Fibroblast of skin of abdomen (primary cell): ENCODE measurements around the gene AIF1L. TPM values are rescaled to one million over a fixed set of nuclear protein-coding genes. Genes with fewer than 3 reads are reported as not detected.
A peak's percentile ranks its signal among the peaks of the same experiment; 100 is the strongest.

Experiments used
- DNase-seq: peaks from one replicate; pipeline ENCODE4 v3.0.0-alpha.2; 2013
- polyA plus RNA-seq, 2 experiments: library from polyadenylated mRNA; unstranded; fragments of 120-200 nt; gene quantifications; one replicate each; pipeline ENCODE4 v1.2.1, GENCODE V29; 2013; ENCODE audit not compliant: insufficient read length in 2 of 2

AIF1L gene
- polyA plus RNA-seq (2013, experiment 1 of 2; ENCODE audit: insufficient read length): 0.22 TPM
- polyA plus RNA-seq (2013, experiment 2 of 2; ENCODE audit: insufficient read length): 0.15 TPM

DNA sequence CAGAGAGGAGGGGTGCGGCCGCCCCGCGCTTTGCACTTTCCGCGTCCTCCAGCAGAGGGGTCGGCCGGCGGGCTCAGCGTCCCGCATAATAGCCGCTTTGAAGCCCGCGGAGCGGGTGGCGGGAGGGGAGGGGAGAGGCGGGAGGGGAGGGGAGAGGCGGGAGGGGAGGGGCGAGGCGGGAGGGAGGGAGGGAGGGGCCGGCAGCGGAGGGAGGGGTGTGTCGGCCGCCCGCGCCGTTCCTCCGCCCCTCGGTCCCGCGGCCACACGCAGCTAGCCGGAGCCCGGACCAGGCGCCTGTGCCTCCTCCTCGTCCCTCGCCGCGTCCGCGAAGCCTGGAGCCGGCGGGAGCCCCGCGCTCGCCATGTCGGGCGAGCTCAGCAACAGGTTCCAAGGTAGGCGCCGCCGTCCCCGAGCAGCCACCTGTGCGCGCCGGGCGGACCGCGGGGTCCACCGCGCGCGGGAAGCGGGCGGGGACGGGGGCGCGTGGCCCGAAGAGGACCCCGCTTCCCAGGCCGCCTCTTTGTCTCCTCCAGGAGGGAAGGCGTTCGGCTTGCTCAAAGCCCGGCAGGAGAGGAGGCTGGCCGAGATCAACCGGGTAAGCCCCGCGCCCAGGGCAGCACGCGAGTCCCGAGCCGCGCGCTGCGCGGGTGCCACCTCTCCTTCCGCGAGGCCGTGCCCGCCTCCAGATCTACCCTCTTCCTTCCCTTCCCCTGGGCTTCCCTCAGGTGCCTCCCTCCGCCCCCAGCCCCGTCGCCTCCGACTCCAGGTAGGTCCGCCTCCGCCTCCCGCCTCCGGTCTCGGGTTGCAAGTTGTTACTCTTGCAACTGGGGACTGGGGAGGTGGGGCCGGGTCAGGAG is at the start of gene AIF1L:
AIF1L (plus strand) TSS at position 263 of the 857 bp plus-strand sequence; CDS start at position 362, 99 bp downstream.
- DNase-seq: no peak

GRCh38 chr9:131046581-131047202 is 49.6 kb upstream of the AIF1L start:
- peak; percentile 51 for DNase-seq

DNA sequence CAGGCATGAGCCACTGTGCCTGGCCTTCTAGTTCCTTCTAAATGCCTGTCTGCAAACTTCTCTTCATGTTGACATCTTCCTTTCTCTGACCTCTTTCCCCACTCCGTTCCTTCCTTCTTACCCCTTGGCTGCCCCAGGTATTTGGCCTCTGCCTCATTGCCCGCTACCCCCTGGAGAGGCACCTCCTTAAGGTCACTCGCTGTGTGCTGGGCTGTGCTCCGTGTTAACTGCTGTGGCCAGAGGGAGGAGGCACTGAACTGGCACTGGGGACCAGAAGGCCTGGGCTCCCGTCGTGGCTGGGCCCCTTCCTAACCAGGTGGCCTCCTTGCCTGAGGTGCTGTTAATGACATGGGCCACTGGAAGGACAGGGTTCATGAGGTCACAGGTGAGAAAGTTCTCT is 48.0 kb upstream of the AIF1L start:
- DNase-seq: no peak

- DNase-seq: no peak
Measured at GRCh38 chr9:131048820-131049219, 47.5 kb upstream of the AIF1L start.

- DNase-seq: no peak
Measured at GRCh38 chr9:131049829-131050715, 46.3 kb upstream of the AIF1L start.

DNA sequence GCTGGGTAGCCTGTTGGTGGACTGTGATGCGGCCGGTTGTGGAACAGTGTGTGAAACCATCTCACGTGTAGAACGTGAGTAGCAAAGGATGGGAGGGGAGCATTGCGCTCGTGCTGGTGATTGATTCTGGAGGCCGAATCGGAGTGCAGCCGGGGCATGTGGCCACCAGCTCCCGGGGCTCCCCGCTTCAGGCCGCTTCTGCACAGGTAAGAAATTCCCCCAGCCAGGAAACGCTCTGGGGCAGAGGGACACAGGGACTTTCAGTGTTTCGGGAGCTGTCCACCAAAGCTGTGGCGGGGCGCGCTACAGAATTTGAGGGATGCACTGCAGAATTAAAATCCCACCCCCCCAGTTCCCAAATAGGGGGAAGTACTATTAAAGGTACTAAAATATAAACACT is 45.5 kb upstream of the AIF1L start:
- no peak for DNase-seq

DNA sequence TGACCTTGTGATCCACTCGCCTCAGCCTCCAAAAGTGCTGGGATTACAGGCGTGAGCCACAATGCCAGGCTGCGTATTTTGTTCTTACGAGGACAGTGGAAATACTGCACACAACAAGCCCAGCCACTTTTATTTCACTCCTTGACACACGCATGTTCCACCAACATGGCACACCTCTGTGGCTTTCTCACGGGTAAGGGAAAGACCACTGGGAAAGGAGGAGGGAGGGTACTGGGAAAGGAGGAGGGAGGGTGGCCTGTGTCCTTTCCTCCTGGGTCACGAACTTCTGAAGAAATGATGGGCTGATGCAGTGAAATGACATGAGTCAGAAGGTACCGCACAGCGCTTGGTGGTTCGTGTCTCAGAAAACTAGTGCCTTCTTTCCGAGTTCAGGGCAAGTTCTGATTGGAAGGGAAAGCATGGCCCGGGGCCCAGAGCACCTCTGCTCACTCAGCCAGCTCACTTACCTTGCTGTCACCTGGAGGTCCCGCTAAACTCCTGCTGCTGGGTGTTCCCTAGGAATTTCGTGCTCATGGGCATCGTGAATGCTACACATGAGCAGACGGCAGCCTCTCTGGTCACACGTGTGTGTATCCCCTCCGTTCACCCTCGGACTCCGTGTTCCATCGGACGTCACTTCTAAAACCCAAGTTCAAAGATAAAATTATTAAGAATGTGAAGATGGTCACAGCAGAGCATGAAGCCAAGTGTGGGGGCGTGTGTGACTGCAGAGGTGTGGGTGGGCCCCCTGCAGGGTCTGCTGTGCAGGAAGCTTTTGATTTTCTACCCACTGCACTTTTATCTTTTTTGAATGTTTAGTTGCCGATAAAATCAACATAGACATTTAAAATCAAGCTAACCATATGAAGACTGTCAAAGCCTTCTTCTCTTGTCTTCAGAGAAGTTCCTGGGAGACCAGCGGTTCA is 44.5 kb upstream of the AIF1L start:
- no peak for DNase-seq

GRCh38 chr9:131053896-131054295 is 42.4 kb upstream of the AIF1L start:
- DNase-seq: no peak

GRCh38 chr9:131056781-131057506 is 39.4 kb upstream of the AIF1L start:
- no peak for DNase-seq

DNA sequence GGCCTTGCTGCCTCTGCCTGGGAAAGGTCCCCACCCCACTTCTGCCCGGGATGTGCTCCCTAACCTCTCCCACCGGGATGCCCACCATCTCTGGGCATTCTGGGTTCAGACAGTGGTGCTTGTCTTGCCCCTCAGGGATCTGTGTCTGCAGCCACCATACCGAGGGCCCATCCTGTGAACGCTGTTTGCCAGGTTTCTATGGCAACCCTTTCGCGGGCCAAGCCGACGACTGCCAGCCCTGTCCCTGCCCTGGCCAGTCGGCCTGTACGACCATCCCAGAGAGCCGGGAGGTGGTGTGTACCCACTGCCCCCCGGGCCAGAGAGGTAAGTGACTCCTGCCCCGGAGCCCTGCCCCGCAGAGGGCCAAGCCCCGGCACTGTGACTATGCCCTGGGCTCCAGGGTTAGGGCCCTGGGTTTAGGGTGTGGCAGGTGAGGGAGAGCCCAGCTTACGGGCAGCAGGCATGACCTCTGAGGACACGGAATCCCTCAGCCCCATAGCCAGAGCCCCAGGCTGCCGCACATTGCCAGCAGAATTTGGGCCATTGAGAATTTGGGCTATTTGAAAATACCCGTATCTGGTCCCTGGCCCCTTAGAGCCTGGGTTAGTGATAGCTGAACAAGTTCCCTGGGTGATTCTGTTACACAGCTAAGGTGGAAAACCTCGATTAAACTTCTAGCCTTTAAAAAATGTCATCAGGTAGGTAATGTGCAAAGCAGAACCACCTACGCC is 35.3 kb upstream of the AIF1L start:
- no peak for DNase-seq

DNA sequence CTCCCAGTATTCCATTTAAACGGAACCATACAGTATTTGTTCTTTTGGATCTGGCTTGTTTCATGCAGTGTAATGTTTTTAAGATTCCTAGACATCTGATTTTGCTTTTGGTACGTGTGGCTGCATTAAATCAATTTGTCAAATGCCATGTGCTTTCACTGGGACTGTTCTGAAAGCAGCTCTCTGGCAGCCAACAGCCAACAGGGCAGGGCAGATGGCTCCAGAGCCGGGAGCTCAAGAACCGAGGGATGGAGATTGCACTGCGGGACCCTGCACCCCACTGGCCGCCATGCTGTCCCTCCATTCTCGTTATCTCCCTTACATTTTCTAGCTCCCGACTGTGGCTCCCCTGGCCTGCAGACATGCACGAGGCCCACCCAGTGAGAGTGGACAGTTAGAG is 33.4 kb upstream of the AIF1L start:
- no peak for DNase-seq

DNA sequence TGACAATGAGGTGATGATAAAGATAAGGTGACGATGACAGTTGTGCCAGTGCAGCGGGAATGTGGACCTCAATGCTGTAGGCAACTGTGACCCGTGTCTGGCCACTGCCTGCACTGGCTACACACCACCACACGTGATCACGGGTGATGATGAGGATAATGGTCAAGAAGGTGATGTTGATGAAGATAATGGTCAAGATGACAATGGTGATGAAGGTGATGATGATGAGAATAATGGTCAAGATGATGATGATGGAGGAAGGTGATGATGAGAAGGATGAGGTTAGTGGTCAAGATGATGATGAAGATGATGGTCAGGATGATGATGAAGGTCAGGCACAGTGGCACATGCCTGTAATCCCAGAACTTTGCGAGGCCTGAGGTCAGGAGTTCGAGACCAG is 30.7 kb upstream of the AIF1L start:
- DNase-seq: no peak

- DNase-seq: no peak
Measured at GRCh38 chr9:131067625-131068024, 28.7 kb upstream of the AIF1L start.

- no peak for DNase-seq
Measured at GRCh38 chr9:131068076-131068816, 28.1 kb upstream of the AIF1L start.

- no peak for DNase-seq
Measured at GRCh38 chr9:131069699-131070098, 26.6 kb upstream of the AIF1L start.

- DNase-seq: no peak
Measured at GRCh38 chr9:131072107-131072870, 24.0 kb upstream of the AIF1L start.

DNA sequence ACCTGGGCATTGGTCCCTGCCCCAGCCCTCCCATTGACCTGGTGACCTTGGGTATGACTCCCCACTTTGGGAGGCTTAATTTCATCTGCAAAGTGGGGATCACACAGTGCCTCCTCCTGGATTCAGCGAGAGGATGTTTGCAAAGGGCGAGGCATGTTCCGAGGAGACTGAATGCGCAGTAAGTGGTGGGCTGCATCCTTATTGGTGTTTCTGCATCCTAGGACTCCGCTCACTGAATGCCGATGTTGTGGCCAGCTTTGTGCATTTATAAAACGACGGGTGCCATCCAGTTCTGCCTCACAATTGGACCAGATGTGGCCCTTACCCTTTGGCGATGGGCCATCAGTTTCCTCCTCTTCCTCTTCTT is 23.5 kb upstream of the AIF1L start:
- DNase-seq: no peak

- no peak for DNase-seq
Measured at GRCh38 chr9:131076347-131077195, 19.8 kb upstream of the AIF1L start.
